Neural crest cell (in vitro differentiated cells): ENCODE measurements around the gene CFAP157. TPM values are rescaled to one million over a fixed set of nuclear protein-coding genes. Genes with fewer than 3 reads are reported as not detected.

Source experiments
- DNase-seq: peaks from one replicate; pipeline ENCODE4 v3.0.0; 2021; ENCODE audit warnings: low read depth, mixed read lengths, low spot score
- H3K27ac Mint-ChIP-seq: one replicate; pipeline ENCODE4 v1.8.0; 2021; ENCODE audit warnings: mild to moderate bottlenecking, mixed read lengths; ENCODE audit not compliant: unreplicated experiment
- H3K27me3 Mint-ChIP-seq: 2 replicates; pipeline ENCODE4 v1.8.0; 2021; ENCODE audit warnings: low read depth, mild to moderate bottlenecking, mixed read lengths
- H3K36me3 Mint-ChIP-seq: 2 replicates; pipeline ENCODE4 v1.8.0; 2021; ENCODE audit warnings: low read depth, mild to moderate bottlenecking, mixed read lengths
- H3K4me1 Mint-ChIP-seq: 2 replicates; pipeline ENCODE4 v1.8.0; 2021; ENCODE audit warnings: mixed read lengths
- H3K4me3 Mint-ChIP-seq: one replicate; pipeline ENCODE4 v1.8.0; 2021; ENCODE audit warnings: mild to moderate bottlenecking, mixed read lengths
- H3K9me3 Mint-ChIP-seq: 2 replicates; pipeline ENCODE4 v1.8.0; 2021; ENCODE audit warnings: mixed read lengths
- CTCF ChIP-seq: fragments of 200-600 bp; sonication (generic); conservative IDR thresholded peaks from 2 replicates; pipeline ENCODE4 v1.5.0; 2021; ENCODE audit warnings: antibody characterized with exemption, mild to moderate bottlenecking
- long read RNA-seq: library from polyadenylated mRNA; unstranded; transcript quantifications from one replicate; pipeline ENCODE4 v2.0.0, GENCODE V29; 2020
- total RNA-seq: library from RNA; stranded (reverse); gene quantifications from 2 replicates; pipeline ENCODE4 v1.2.1, GENCODE V29; 2021

CFAP157 gene
- 0.16 TPM in 1 of 2 replicates, not detected in the other for total RNA-seq
- long read RNA-seq, partial matches to known transcripts: 0 of 3 reads
- long read RNA-seq, other reads (novel, unspliced or antisense): 3 of 3 reads

- Mint-ChIP-seq H3K9me3 (peaks cover 2% of the 10 kb centered on the region), H3K4me3 (peak within 1 kb of the TSS; percentile 72), H3K27ac (peak within 1 kb of the TSS; percentile 90), H3K4me1 (peaks cover 9% of the 10 kb centered on the region), H3K36me3 (no peaks in the 10 kb centered on the region), H3K27me3 (no peaks in the 10 kb centered on the region)
- no peak for TF ChIP-seq CTCF
- DNase-seq: no peak
Measured at GRCh38 chr9:127706836-127707241, at the start of gene CFAP157. CFAP157 (plus strand) TSS chr9:127706988; CDS start chr9:127707032, 44 bp downstream.

- Mint-ChIP-seq H3K4me1 (peaks cover 7% of the 10 kb centered on the region), H3K27me3 (no peaks in the 10 kb centered on the region), H3K9me3 (no peaks in the 10 kb centered on the region), H3K27ac (no peak overlapping the region), H3K36me3 (peaks cover 6% of the 10 kb centered on the region), H3K4me3 (no peak overlapping the region)
- no peak for TF ChIP-seq CTCF
- no peak for DNase-seq
Measured at GRCh38 chr9:127658428-127658827, 48.4 kb upstream of the CFAP157 start.

GRCh38 chr9:127660886-127661741 is 45.7 kb upstream of the CFAP157 start:
- Mint-ChIP-seq H3K27ac (peak overlapping the region; percentile 32), H3K4me3 (no peak overlapping the region), H3K4me1 (peaks cover 16% of the 10 kb centered on the region)

GRCh38 chr9:127662617-127663016 is 44.2 kb upstream of the CFAP157 start:
- Mint-ChIP-seq H3K4me1 (peaks cover 16% of the 10 kb centered on the region), H3K4me3 (no peak overlapping the region), H3K27me3 (no peaks in the 10 kb centered on the region), H3K36me3 (peaks cover 4% of the 10 kb centered on the region), H3K27ac (peak overlapping the region; percentile 87), H3K9me3 (no peaks in the 10 kb centered on the region)
- DNase-seq: no peak
- TF ChIP-seq CTCF: no peak

More at GRCh38 chr9:127660886-127661741, 45.7 kb upstream of the CFAP157 start:
- no peaks in the 10 kb centered on the region for H3K27me3 Mint-ChIP-seq
- no peaks in the 10 kb centered on the region for H3K9me3 Mint-ChIP-seq
- TF ChIP-seq CTCF: no peak
- peaks cover 4% of the 10 kb centered on the region for H3K36me3 Mint-ChIP-seq
- DNase-seq: no peak

- no peak for DNase-seq
- H3K27me3 Mint-ChIP-seq: no peaks in the 10 kb centered on the region
- H3K4me3 Mint-ChIP-seq: no peak overlapping the region
- no peak for TF ChIP-seq CTCF
- peaks cover 4% of the 10 kb centered on the region for H3K36me3 Mint-ChIP-seq
- peaks cover 16% of the 10 kb centered on the region for H3K4me1 Mint-ChIP-seq
- peak overlapping the region; percentile 75 for H3K27ac Mint-ChIP-seq
- H3K9me3 Mint-ChIP-seq: no peaks in the 10 kb centered on the region
Measured at GRCh38 chr9:127664324-127664677, 42.5 kb upstream of the CFAP157 start.
